Measurements from ENCODE around the gene AFF3.

The AFF3 gene

DNA sequence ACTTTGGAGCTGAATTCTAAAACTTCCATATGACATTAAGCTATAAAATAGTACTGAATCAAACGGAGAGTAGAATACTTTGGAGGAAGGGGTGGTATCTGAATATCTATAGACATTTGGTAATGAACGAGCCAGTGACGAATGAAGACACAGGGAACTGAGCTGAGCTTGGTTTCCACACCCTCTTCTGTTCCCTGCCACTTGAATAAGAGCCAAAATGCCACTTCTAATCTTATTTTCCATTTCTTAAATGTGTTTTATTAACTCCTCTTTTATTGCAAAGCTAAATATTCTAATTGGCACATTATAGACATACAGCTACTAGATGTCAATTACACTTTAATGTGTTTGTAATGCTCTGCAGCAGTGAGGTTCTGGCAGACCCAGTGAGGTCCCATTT lies 76.1 kb downstream of the AFF3 start:
- no peak for TF ChIP-seq CTCF (conservative IDR thresholded peaks at IDR 0.05; ENCODE audit: low read depth, low read length)
- H3K4me3 ChIP-seq (ENCODE audit: low read depth, low read length), result no peak overlapping the region
- no peak for DNase-seq (ENCODE audit: low read depth)

- no peak for TF ChIP-seq CTCF (conservative IDR thresholded peaks at IDR 0.05; ENCODE audit: low read depth, low read length)
- no peak overlapping the region for H3K4me3 ChIP-seq (ENCODE audit: low read depth, low read length)
- no peak for DNase-seq (ENCODE audit: low read depth)
Measured at GRCh38 chr2:100064592-100065428, 77.6 kb downstream of the AFF3 start.

- H3K4me3 ChIP-seq (ENCODE audit: low read depth, low read length), result no peak overlapping the region
- TF ChIP-seq CTCF (conservative IDR thresholded peaks at IDR 0.05; ENCODE audit: low read depth, low read length), result no peak
- no peak for DNase-seq (ENCODE audit: low read depth)
Measured at GRCh38 chr2:100064165-100064564, 78.2 kb downstream of the AFF3 start.

DNA sequence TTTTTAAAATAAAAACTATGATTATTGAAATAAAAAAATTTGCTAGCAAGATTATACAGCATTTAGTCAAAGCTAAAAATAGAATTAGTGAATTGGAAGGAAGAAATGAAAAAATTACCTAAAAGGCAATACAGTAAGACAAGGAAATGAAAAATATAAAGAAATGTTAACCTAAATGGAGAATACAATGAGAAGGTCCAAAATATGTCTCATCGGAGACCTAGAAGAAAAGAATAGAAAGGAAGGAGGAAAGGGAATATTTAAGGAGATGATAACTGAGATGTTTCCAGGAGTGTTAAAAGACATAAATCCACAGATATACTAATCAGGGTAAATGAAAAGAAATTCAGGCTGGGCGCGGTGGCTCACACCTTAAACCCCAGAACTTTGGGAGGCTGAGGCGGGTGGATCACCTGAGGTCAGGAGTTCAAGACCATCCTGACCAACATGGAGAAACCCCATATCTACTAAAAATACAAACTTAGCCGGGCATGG lies 78.9 kb downstream of the AFF3 start:
- no peak for TF ChIP-seq CTCF (conservative IDR thresholded peaks at IDR 0.05; ENCODE audit: low read depth, low read length)
- H3K4me3 ChIP-seq (ENCODE audit: low read depth, low read length), result no peak overlapping the region
- no peak for DNase-seq (ENCODE audit: low read depth)

DNA sequence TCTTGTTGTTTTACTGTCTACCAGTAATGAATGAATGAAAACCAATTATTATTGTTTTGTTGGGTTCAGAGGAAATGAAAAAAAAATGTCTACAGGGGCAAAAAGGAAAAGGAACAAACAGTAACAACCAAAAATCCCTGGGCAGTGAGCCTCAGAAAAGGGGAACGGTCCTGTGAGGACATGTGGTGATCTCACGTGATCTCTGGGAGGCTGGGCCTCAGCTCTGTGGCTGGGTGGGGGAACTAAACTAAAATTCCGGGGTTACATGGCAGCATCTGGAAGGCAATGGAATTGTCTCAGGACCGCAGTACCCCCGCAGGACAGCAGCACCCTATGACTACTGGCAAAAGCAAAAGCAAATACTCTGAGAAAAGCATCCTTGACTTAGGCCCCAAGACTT lies 80.1 kb downstream of the AFF3 start:
- TF ChIP-seq CTCF (conservative IDR thresholded peaks at IDR 0.05; ENCODE audit: low read depth, low read length), result no peak
- H3K4me3 ChIP-seq (ENCODE audit: low read depth, low read length), result no peak overlapping the region
- no peak for DNase-seq (ENCODE audit: low read depth)

DNA sequence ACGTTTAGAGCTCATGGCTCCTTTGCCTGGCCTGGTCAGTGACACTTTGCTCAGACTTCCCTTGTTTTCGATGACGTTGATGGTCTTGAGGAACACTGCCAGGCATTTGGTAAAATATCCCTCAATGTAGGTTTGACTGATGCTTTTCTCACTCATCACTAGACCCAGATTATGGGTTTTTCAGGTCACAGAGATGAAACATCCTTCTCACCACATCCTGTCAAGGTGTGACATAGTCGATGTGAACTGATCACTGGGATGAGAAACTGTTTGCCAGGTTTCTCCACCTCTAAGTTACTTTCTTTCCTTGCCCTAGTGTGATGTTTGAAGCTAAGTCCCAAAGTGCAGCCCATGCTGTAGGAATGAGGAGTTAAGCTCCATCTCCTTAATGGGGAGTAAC lies 81.5 kb downstream of the AFF3 start:
- H3K4me3 ChIP-seq (ENCODE audit: low read depth, low read length), result no peak overlapping the region
- DNase-seq (ENCODE audit: low read depth), result no peak
- TF ChIP-seq CTCF (conservative IDR thresholded peaks at IDR 0.05; ENCODE audit: low read depth, low read length), result no peak

GRCh38 chr2:100059638-100060037 lies 82.8 kb downstream of the AFF3 start:
- no peak overlapping the region for H3K4me3 ChIP-seq (ENCODE audit: low read depth, low read length)
- DNase-seq (ENCODE audit: low read depth), result no peak
- no peak for TF ChIP-seq CTCF (conservative IDR thresholded peaks at IDR 0.05; ENCODE audit: low read depth, low read length)

All from choroid plexus epithelial cell (primary cell).